PFSK-1 (cell line): Measurements from ENCODE around the gene SLC12A3.

Experiments
- POLR2AphosphoS5 ChIP-seq: IDR thresholded peaks from 2 replicates; pipeline ENCODE4 v1.6.1; 2012; ENCODE audit warnings: low read depth, mild to moderate bottlenecking, control low read depth, low read length, moderate library complexity
- TF ChIP-seq, protein P1 (sequence below), 2 experiments: IDR thresholded peaks; 2 replicates each; pipeline versions ENCODE4 v1.6.1 to v1.8.0; 2011 to 2012; ENCODE audit warnings: low read depth in 2 of 2, low read length in 2 of 2, control low read depth in 1 of 2, inconsistent platforms in 1 of 2, mild to moderate bottlenecking in 1 of 2, moderate library complexity in 1 of 2; ENCODE audit not compliant: insufficient read depth in 1 of 2

DNA sequence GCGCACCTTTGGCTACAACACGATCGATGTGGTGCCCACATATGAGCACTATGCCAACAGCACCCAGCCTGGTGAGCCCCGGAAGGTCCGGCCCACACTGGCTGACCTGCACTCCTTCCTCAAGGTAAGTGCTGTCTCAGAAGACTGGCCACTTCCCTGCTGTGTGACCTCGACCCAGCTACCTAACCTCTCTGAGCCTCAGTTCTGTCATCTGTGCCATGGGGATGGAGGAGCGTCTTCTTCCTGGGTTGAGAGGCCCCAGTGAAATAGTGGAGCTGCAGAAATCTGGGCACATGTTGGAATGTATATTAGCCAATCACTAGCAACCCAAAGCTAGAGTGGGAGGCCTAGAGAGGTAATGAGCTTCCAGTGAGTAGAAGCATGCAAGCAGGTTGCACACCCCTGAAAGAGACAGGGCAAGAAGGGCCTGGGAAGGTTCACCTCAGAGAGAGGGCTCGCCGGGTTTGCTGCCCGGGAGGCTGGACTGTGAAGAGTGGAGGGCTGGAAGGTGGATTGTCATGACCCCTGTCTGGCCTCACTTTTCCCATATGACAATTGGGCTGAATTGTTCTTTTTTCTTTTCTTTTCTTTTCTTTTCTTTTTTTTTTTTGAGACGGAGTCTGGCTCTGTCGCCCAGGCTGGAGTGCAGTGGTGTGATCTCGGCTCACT lies 521 bp downstream of the SLC12A3 start:
- TF ChIP-seq POLR2AphosphoS5, result no peak
- TF ChIP-seq, protein P1, sequence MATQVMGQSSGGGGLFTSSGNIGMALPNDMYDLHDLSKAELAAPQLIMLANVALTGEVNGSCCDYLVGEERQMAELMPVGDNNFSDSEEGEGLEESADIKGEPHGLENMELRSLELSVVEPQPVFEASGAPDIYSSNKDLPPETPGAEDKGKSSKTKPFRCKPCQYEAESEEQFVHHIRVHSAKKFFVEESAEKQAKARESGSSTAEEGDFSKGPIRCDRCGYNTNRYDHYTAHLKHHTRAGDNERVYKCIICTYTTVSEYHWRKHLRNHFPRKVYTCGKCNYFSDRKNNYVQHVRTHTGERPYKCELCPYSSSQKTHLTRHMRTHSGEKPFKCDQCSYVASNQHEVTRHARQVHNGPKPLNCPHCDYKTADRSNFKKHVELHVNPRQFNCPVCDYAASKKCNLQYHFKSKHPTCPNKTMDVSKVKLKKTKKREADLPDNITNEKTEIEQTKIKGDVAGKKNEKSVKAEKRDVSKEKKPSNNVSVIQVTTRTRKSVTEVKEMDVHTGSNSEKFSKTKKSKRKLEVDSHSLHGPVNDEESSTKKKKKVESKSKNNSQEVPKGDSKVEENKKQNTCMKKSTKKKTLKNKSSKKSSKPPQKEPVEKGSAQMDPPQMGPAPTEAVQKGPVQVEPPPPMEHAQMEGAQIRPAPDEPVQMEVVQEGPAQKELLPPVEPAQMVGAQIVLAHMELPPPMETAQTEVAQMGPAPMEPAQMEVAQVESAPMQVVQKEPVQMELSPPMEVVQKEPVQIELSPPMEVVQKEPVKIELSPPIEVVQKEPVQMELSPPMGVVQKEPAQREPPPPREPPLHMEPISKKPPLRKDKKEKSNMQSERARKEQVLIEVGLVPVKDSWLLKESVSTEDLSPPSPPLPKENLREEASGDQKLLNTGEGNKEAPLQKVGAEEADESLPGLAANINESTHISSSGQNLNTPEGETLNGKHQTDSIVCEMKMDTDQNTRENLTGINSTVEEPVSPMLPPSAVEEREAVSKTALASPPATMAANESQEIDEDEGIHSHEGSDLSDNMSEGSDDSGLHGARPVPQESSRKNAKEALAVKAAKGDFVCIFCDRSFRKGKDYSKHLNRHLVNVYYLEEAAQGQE (IDR thresholded peaks at IDR 0.05; ENCODE audit: insufficient read depth in 1 of 2, low read depth in 2 of 2, low read length in 2 of 2), result no peak
